RWPE1 (cell line): Measurements from ENCODE around the gene AIF1.

Experiments used
- CTCF ChIA-PET: fragments of 350-600 bp; sonication (Branson Sonifier 250); formaldehyde crosslinking; extraction: SDS; loops from one replicate; lab custom pipeline; 2021; lab: Yijun Ruan, JAX
- POLR2A ChIA-PET: fragments of 400-600 bp; formaldehyde crosslinking; extraction: SDS; loops from one replicate; lab custom pipeline; 2020; ENCODE audit warnings: antibody characterized with exemption; ENCODE audit not compliant: low non-redundant PET; lab: Yijun Ruan, JAX
- DNase-seq: peaks from one replicate; pipeline ENCODE4 v3.0.0; 2012; ENCODE audit warnings: low spot score
- H3K27ac ChIP-seq: fragments of 450-650 bp; 2 replicates; pipeline ENCODE4 v1.5.1; 2017
- TF ChIP-seq, protein P1 (sequence below): fragments of 450-650 bp; conservative IDR thresholded peaks from 2 replicates; pipeline ENCODE4 v1.5.1; 2017; ENCODE audit warnings: low read depth, mild to moderate bottlenecking

AIF1 gene

DNA sequence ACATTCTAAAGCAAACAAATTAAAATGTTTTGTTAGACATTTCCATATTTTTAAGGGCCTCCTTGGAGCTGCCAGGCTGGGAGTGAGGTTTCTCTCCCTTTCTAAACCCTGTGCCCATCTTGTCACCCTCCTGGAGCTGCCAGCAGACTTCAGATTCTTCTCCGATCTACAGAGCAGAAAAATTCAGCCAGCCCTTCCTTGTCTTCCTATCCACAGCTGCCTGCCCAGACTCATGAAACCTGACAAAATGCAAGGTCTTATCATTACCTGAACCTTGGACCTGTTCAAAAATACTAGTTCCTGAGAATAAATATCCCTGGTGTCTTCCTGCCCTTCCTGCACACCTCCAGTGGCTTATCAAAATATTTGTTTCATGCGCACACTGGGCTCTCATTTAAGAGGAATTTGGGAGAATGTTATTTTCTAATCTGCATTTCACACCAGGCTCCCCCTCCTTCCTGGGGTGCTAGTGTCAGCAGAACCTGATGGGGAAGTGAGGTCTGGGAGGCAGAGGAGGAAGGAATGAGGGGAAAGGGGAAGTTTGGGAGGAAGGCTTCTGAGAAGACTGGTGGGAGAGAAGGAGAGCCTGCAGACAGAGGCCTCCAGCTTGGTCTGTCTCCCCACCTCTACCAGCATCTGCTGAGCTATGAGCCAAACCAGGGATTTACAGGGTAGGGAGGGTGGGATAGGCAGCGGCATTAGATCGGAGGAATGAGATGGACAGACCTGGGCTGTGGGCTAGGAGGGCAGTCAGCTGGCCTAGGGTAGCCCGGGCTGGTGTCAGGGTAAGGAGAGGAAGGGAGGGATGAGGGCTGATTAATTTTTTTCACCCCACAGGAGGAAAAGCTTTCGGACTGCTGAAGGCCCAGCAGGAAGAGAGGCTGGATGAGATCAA lies at the start of gene AIF1:
Gene AIF1, plus strand, starts transcription at position 551 of the 895 bp plus-strand sequence. Its CDS starts 96 bp downstream, at position 647.
- DNase-seq, result no peak
- POLR2A ChIA-PET, result no interaction called here
- TF ChIP-seq, protein P1, sequence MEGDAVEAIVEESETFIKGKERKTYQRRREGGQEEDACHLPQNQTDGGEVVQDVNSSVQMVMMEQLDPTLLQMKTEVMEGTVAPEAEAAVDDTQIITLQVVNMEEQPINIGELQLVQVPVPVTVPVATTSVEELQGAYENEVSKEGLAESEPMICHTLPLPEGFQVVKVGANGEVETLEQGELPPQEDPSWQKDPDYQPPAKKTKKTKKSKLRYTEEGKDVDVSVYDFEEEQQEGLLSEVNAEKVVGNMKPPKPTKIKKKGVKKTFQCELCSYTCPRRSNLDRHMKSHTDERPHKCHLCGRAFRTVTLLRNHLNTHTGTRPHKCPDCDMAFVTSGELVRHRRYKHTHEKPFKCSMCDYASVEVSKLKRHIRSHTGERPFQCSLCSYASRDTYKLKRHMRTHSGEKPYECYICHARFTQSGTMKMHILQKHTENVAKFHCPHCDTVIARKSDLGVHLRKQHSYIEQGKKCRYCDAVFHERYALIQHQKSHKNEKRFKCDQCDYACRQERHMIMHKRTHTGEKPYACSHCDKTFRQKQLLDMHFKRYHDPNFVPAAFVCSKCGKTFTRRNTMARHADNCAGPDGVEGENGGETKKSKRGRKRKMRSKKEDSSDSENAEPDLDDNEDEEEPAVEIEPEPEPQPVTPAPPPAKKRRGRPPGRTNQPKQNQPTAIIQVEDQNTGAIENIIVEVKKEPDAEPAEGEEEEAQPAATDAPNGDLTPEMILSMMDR, result no peak
- no peak within 1 kb of the TSS for H3K27ac ChIP-seq
- CTCF ChIA-PET, result no interaction called here

DNA sequence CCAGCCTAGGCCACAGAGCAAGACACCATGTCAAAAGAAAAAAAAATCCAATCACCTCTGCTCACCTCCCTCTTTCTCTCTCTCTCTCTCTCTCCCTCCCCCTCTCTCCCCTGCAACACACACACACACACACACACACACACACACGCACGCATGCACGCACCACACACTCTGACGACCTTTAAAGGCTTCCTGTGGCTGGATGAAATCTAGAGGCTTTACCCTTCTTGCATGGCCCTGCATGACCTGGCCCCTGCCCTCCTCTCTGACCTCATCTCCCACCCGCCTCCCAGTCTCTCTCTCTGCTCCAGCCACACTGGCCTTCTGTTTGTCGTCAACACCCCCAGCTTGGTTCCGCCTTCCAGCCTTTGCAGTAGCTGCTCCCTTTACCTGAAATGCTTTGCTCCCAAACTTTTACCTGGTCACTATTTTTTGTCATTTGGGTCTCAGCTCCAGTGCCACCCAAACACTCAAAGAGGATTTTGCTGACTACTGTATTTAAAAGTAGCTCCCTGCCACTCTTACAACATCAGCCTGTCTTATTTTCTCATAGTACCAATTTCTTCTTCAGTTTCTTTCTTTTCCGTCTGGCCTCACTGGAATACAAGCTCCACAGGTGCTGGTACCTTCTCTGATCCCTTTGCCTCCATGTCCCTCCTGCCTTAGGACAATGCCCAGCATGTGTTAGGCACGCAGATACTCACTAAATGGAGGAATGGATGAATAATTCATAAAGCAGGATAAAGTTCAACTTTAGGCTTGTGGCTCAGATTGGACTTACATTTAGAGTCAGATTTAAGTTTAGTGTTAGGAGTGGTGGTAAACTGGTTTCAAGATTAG lies 47.3 kb upstream of the AIF1 start:
- ChIA-PET CTCF (interaction anchor here (0.6 to 1.7 kb wide), 3 partner anchors 13 to 431 kb away, joined by 3 to 5 read pairs (median 3); no protein-coding TSS in a partner anchor), POLR2A (no interaction called here)
- no peak for DNase-seq
- TF ChIP-seq, protein P1, result no peak
- no peak overlapping the region for H3K27ac ChIP-seq

GRCh38 chr6:31568537-31568961 lies 46.5 kb upstream of the AIF1 start:
- H3K27ac ChIP-seq, result no peak overlapping the region
- TF ChIP-seq, protein P1, result no peak
- DNase-seq, result no peak
- ChIA-PET CTCF (interaction anchor here (1.7 kb wide), 1 partner anchor 12 kb away, joined by 5 read pairs; no protein-coding TSS in a partner anchor), POLR2A (no interaction called here)

DNA sequence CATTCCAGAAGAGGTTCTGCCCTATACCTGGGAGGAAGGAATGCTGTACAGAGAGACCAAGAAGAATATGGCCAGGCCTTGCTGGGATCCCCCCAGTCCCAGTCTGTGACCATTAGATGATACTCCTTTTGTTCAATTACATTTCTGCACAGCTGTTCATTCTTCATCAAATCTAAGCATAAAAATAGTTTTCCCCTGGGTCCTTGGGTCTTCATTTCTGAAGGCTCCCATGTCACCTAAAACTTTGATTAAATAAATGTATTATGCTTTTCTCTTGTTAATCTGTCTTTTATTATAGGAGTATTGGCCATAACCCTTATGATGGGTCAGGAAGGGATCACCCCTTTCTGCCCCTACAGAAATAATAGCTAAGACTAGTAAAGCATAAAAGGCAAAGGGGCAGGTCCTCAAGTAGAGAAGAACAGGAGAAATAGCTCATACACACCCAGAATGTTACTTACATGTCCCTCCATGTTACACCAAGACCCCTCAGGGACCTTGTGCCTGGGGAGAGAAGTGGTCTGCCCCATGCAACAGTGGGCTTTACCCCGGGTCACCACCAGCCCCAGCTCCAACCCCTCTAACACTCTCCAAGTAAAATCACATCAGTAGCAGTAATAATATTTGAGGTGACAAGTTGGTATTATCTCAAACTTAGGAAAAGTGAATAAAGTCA lies 45.0 kb upstream of the AIF1 start:
- CTCF ChIA-PET, result interaction anchor here (0.6 kb wide), 1 partner anchor 171 kb away, joined by 5 read pairs; no protein-coding TSS in a partner anchor
- no peak for DNase-seq
- H3K27ac ChIP-seq, result no peak overlapping the region
- TF ChIP-seq, protein P1, result no peak
- POLR2A ChIA-PET, result no interaction called here

DNA sequence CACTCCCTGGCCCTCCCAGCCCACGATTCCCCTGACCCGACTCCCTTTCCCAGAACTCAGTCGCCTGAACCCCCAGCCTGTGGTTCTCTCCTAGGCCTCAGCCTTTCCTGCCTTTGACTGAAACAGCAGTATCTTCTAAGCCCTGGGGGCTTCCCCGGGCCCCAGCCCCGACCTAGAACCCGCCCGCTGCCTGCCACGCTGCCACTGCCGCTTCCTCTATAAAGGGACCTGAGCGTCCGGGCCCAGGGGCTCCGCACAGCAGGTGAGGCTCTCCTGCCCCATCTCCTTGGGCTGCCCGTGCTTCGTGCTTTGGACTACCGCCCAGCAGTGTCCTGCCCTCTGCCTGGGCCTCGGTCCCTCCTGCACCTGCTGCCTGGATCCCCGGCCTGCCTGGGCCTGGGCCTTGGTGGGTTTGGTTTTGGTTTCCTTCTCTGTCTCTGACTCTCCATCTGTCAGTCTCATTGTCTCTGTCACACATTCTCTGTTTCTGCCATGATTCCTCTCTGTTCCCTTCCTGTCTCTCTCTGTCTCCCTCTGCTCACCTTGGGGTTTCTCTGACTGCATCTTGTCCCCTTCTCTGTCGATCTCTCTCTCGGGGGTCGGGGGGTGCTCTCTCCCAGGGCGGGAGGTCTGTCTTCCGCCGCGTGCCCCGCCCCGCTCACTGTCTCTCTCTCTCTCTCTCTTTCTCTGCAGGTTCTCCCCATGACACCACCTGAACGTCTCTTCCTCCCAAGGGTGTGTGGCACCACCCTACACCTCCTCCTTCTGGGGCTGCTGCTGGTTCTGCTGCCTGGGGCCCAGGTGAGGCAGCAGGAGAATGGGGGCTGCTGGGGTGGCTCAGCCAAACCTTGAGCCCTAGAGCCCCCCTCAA lies 42.8 kb upstream of the AIF1 start, which contains the start of gene LTA:
Gene LTA, plus strand, starts transcription at position 249 of the 871 bp plus-strand sequence. Its CDS starts 454 bp downstream, at position 703.
- no peak for DNase-seq
- H3K27ac ChIP-seq, result no peak within 1 kb of the TSS
- TF ChIP-seq, protein P1, result no peak
- CTCF ChIA-PET, result interaction anchor here (0.6 kb wide), 1 partner anchor 145 kb away, joined by 3 read pairs; no protein-coding TSS in a partner anchor
- POLR2A ChIA-PET, result interaction anchor here (0.6 kb wide), 1 partner anchor 66 kb away, joined by 3 read pairs; no protein-coding TSS in a partner anchor
